Loucy (cell line): ENCODE results near the gene ZNF71.

ENCODE experiments used
- H2AFZ ChIP-seq: fragments of 200-600 bp; sonication (generic); 2 replicates; pipeline ENCODE4 v1.6.0; 2016; ENCODE audit warnings: antibody characterized with exemption, mild to moderate bottlenecking, low read length, moderate library complexity
- H3F3A ChIP-seq: fragments of 200-600 bp; 2 replicates; pipeline ENCODE4 v1.6.0; 2016; ENCODE audit warnings: antibody characterized with exemption, low read depth, mild to moderate bottlenecking
- H3K27me3 ChIP-seq: fragments of 200-600 bp; sonication (generic); 2 replicates; pipeline ENCODE4 v1.6.1; 2014; ENCODE audit warnings: low read length, mild to moderate bottlenecking; ENCODE audit not compliant: insufficient read depth, poor library complexity, severe bottlenecking
- H3K36me3 ChIP-seq: fragments of 200-600 bp; sonication (generic); 2 replicates; pipeline ENCODE4 v1.6.1; 2016; ENCODE audit warnings: low read length; ENCODE audit not compliant: insufficient read depth
- H3K4me1 ChIP-seq: fragments of 200-600 bp; sonication (generic); 2 replicates; pipeline ENCODE4 v1.5.1; 2014; ENCODE audit warnings: low read length, mild to moderate bottlenecking; ENCODE audit not compliant: insufficient read depth, poor library complexity, severe bottlenecking
- H3K4me2 ChIP-seq: fragments of 200-600 bp; sonication (generic); 2 replicates; pipeline ENCODE4 v1.6.0; 2014; ENCODE audit warnings: antibody characterized with exemption, low read length, low read depth, mild to moderate bottlenecking; ENCODE audit not compliant: poor library complexity, severe bottlenecking
- H3K4me3 ChIP-seq: fragments of 200-600 bp; sonication (generic); 2 replicates; pipeline ENCODE4 v1.5.1; 2014; ENCODE audit warnings: low read length, mild to moderate bottlenecking, mixed read lengths; ENCODE audit not compliant: poor library complexity, severe bottlenecking
- H3K79me2 ChIP-seq: fragments of 200-600 bp; sonication (generic); 2 replicates; pipeline ENCODE4 v1.6.1; 2014; ENCODE audit warnings: low read length; ENCODE audit not compliant: insufficient read depth
- H3K9ac ChIP-seq: fragments of 200-600 bp; sonication (generic); 2 replicates; pipeline ENCODE4 v1.6.0; 2014; ENCODE audit warnings: mild to moderate bottlenecking, low read depth, low read length, moderate library complexity; ENCODE audit not compliant: poor library complexity, severe bottlenecking
- H3K9me2 ChIP-seq: fragments of 200-600 bp; sonication (generic); replicated peaks from 2 replicates; pipeline ENCODE4 v1.6.1; 2016; ENCODE audit warnings: low read depth, low read length, mixed read lengths
- H3K9me3 ChIP-seq: fragments of 200-600 bp; sonication (generic); 2 replicates; pipeline ENCODE4 v1.6.1; 2014; ENCODE audit warnings: mild to moderate bottlenecking, antibody characterized with exemption, low read length, low read depth; ENCODE audit not compliant: insufficient read depth
- H4K20me1 ChIP-seq: fragments of 200-600 bp; sonication (generic); 2 replicates; pipeline ENCODE4 v1.6.0; 2014; ENCODE audit warnings: antibody characterized with exemption, low read length, mild to moderate bottlenecking; ENCODE audit not compliant: insufficient read depth, poor library complexity, severe bottlenecking
- EZH2phosphoT487 ChIP-seq: fragments of 200-600 bp; IDR thresholded peaks from 2 replicates; pipeline ENCODE4 v1.6.1; 2018; ENCODE audit warnings: antibody characterized with exemption, mild to moderate bottlenecking, moderate library complexity, borderline replicate concordance
- TF ChIP-seq, protein P1 (sequence below): fragments of 200-600 bp; sonication (generic); conservative IDR thresholded peaks from 2 replicates; pipeline ENCODE4 v1.5.1; 2014; ENCODE audit warnings: mild to moderate bottlenecking, antibody characterized with exemption, low read length

Gene ZNF71

DNA sequence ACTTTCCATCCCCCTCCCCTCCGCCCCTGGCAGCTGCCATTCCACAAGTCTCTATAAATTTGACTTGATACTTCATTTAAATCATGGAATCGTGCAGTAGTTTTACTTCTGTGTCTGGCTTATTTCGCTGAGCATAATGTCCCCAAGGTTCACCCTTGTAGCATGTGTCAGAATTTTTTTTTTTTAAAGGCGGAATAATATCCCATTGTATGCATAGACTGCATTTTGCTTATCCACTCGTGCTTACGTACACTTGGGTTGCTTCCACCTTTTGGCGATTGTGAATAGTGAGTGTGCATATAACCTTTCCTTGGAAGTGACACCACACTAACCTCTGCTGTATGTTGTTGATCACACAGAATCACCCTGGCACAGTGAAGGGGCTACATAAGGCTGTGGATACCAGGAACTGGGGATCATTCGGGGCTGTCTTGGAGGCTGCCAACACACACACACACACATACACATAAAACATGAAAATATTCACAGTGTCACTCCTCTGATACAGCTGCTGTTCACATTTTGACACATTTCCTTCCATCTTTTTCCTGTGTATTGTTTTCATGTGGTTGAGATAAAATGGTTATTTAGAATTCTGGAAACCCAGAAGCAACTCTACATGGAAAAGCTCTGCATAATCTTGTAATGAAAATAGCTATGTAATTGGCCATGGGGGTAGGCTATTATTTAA is 13.3 kb downstream of the ZNF71 start:
- Histone ChIP-seq H3K27me3 (no peaks in the 10 kb centered on the region), H3K9me2 (no peaks in the 10 kb centered on the region), H3K4me3 (no peak overlapping the region), H3F3A (no peaks in the 10 kb centered on the region), H3K4me1 (no peaks in the 10 kb centered on the region), H3K9me3 (no peaks in the 10 kb centered on the region), H2AFZ (no peak overlapping the region), H3K9ac (no peak overlapping the region), H4K20me1 (no peaks in the 10 kb centered on the region), H3K36me3 (no peaks in the 10 kb centered on the region; the same call in 1 of the 2 replicates), H3K79me2 (peaks cover 40% of the 10 kb centered on the region), H3K4me2 (no peak overlapping the region)
- TF ChIP-seq EZH2phosphoT487, result no peak
- TF ChIP-seq, protein P1, sequence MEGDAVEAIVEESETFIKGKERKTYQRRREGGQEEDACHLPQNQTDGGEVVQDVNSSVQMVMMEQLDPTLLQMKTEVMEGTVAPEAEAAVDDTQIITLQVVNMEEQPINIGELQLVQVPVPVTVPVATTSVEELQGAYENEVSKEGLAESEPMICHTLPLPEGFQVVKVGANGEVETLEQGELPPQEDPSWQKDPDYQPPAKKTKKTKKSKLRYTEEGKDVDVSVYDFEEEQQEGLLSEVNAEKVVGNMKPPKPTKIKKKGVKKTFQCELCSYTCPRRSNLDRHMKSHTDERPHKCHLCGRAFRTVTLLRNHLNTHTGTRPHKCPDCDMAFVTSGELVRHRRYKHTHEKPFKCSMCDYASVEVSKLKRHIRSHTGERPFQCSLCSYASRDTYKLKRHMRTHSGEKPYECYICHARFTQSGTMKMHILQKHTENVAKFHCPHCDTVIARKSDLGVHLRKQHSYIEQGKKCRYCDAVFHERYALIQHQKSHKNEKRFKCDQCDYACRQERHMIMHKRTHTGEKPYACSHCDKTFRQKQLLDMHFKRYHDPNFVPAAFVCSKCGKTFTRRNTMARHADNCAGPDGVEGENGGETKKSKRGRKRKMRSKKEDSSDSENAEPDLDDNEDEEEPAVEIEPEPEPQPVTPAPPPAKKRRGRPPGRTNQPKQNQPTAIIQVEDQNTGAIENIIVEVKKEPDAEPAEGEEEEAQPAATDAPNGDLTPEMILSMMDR, result no peak

GRCh38 chr19:56611288-56611687 is 16.2 kb downstream of the ZNF71 start:
- no peaks in the 10 kb centered on the region for H3K4me1 ChIP-seq

GRCh38 chr19:56612737-56613136 is 17.6 kb downstream of the ZNF71 start:
- Histone ChIP-seq H4K20me1 (peaks cover 4% of the 10 kb centered on the region), H3K9me3 (no peaks in the 10 kb centered on the region), H3K36me3 (peaks cover under 1% of the 10 kb centered on the region; the same call in 1 of the 2 replicates), H3K4me1 (no peaks in the 10 kb centered on the region), H3K4me2 (no peak overlapping the region), H3K9ac (no peak overlapping the region), H2AFZ (no peak overlapping the region), H3K4me3 (no peak overlapping the region), H3K79me2 (peaks cover 23% of the 10 kb centered on the region; the same call in 1 of the 2 replicates), H3K27me3 (no peaks in the 10 kb centered on the region), H3F3A (no peaks in the 10 kb centered on the region), H3K9me2 (no peaks in the 10 kb centered on the region)
- TF ChIP-seq, protein P1, result no peak
- TF ChIP-seq EZH2phosphoT487, result no peak

More at GRCh38 chr19:56611288-56611687, 16.2 kb downstream of the ZNF71 start:
- no peaks in the 10 kb centered on the region for H3K9me3 ChIP-seq
- peaks cover 4% of the 10 kb centered on the region for H4K20me1 ChIP-seq
- no peaks in the 10 kb centered on the region; the same call in 1 of the 2 replicates for H3K36me3 ChIP-seq
- TF ChIP-seq, protein P1, result 0 out of 2 replicates have a peak, but pooled peaks have one; percentile 28
- TF ChIP-seq EZH2phosphoT487, result no peak
- no peak overlapping the region for H3K4me3 ChIP-seq
- H2AFZ ChIP-seq, result no peak overlapping the region
- no peak overlapping the region for H3K4me2 ChIP-seq
- H3K9ac ChIP-seq, result no peak overlapping the region
- no peaks in the 10 kb centered on the region for H3F3A ChIP-seq
- H3K27me3 ChIP-seq, result no peaks in the 10 kb centered on the region
- no peaks in the 10 kb centered on the region for H3K9me2 ChIP-seq
- H3K79me2 ChIP-seq, result peaks cover 27% of the 10 kb centered on the region; the same call in 1 of the 2 replicates
